ENCODE measurements around the gene CNN2. TPM values are rescaled to one million over a fixed set of nuclear protein-coding genes. Genes with fewer than 3 reads are reported as not detected.

The CNN2 gene
- total RNA-seq, 4 donors from 2014 or later, result 71.2 to 86.5 (median 79.7) TPM

GRCh38 chr19:998064-998463 lies 28.3 kb upstream of the CNN2 start:
- no peak for DNase-seq (ENCODE audit: low spot score in 2 of 2)
- 17 to 19% methylated on average over 6 of the region's 6 CpGs for WGBS, 2 donors
- TF ChIP-seq CTCF (IDR thresholded peaks at IDR 0.05) (no peak), POLR2A (IDR thresholded peaks at IDR 0.05) (no peak)
- intact Hi-C loops (cut with DNase I; ENCODE audit: low total_unique reads), result no loop called here
- no peak overlapping the region for H3K4me3 ChIP-seq (ENCODE audit: low read depth, poor library complexity, severe bottlenecking)

- no peak for TF ChIP-seq CTCF (IDR thresholded peaks at IDR 0.05)
- no peak for TF ChIP-seq POLR2A (IDR thresholded peaks at IDR 0.05)
- no peak overlapping the region for H3K4me3 ChIP-seq (ENCODE audit: low read depth, poor library complexity, severe bottlenecking)
- WGBS, 2 donors, result 52 to 55% methylated on average over 3 of the region's 3 CpGs
- intact Hi-C loops (cut with DNase I; ENCODE audit: low total_unique reads), result no loop called here
- DNase-seq (ENCODE audit: low spot score in 2 of 2), result no peak
Measured at GRCh38 chr19:999379-999719, 27.1 kb upstream of the CNN2 start.

- no peak within 1 kb of the TSS for H3K4me3 ChIP-seq (ENCODE audit: low read depth, poor library complexity, severe bottlenecking)
- TF ChIP-seq CTCF (IDR thresholded peaks at IDR 0.05) (no peak), POLR2A (IDR thresholded peaks at IDR 0.05) (no peak)
- intact Hi-C loops (cut with DNase I; ENCODE audit: low total_unique reads), result no loop called here
- DNase-seq (ENCODE audit: low spot score in 2 of 2), result no peak
- 4 to 5% methylated on average over 16 to 23 of the region's 43 CpGs for WGBS, 2 donors
Measured at GRCh38 chr19:1000095-1000494, 26.3 kb upstream of the CNN2 start, which contains the start of gene GRIN3B. TSS of gene GRIN3B (plus strand) at chr19:1000419. CDS start at chr19:1000438, 19 bp downstream.

GRCh38 chr19:1000591-1001537 lies 25.5 kb upstream of the CNN2 start:
- 6 to 16% methylated on average over 14 to 37 of the region's 73 CpGs for WGBS, 2 donors
- H3K4me3 ChIP-seq (ENCODE audit: low read depth, poor library complexity, severe bottlenecking), result no peak overlapping the region
- no peak for TF ChIP-seq POLR2A (IDR thresholded peaks at IDR 0.05)
- TF ChIP-seq CTCF (IDR thresholded peaks at IDR 0.05), result no peak
- no peak for DNase-seq (ENCODE audit: low spot score in 2 of 2)
- intact Hi-C loops (cut with DNase I; ENCODE audit: low total_unique reads), result no loop called here

GRCh38 chr19:1001538-1002166 lies 24.8 kb upstream of the CNN2 start:
- no peak for DNase-seq (ENCODE audit: low spot score in 2 of 2)
- intact Hi-C loops (cut with DNase I; ENCODE audit: low total_unique reads), result no loop called here
- 9 to 12% methylated on average over 12 to 14 of the region's 20 CpGs for WGBS, 2 donors
- no peak for TF ChIP-seq POLR2A (IDR thresholded peaks at IDR 0.05)
- peak in 1 of 3 donors; percentile 84 for TF ChIP-seq CTCF (IDR thresholded peaks at IDR 0.05)
- H3K4me3 ChIP-seq (ENCODE audit: low read depth, poor library complexity, severe bottlenecking), result no peak overlapping the region

Data from lower leg skin (tissue), 4 donors.